Fibroblast of lung (primary cell): ENCODE results near the gene THAP8. TPM values are rescaled to one million over a fixed set of nuclear protein-coding genes. Genes with fewer than 3 reads are reported as not detected.

Experiments
- DNase-seq, 2 donors: peaks; one replicate each; pipeline versions ENCODE4 v3.0.0 to v3.0.0-alpha.2; 2010; ENCODE audit warnings: low read depth in 2 of 2
- H2AFZ ChIP-seq: 2 replicates; pipeline ENCODE4 v1.5.1; 2012; ENCODE audit warnings: low read length, control low read depth, inconsistent platforms
- H3K27ac ChIP-seq: 2 replicates; pipeline ENCODE4 v1.5.1; 2011; ENCODE audit warnings: low read length, control low read depth; ENCODE audit not compliant: insufficient read depth
- H3K27me3 ChIP-seq: 2 replicates; pipeline ENCODE4 v1.5.1; 2011; ENCODE audit warnings: mild to moderate bottlenecking, low read length; ENCODE audit not compliant: control insufficient read depth, insufficient read depth
- H3K36me3 ChIP-seq: 2 replicates; pipeline ENCODE4 v1.5.1; 2011; ENCODE audit warnings: low read length; ENCODE audit not compliant: control insufficient read depth, insufficient read depth
- H3K4me1 ChIP-seq: 2 replicates; pipeline ENCODE4 v1.5.1; 2011; ENCODE audit warnings: low read length; ENCODE audit not compliant: control insufficient read depth, insufficient read depth; ENCODE audit errors: extremely low read depth
- H3K4me2 ChIP-seq: 2 replicates; pipeline ENCODE4 v1.5.1; 2011; ENCODE audit warnings: low read length, control low read depth; ENCODE audit not compliant: insufficient read depth; ENCODE audit errors: extremely low read depth
- H3K4me3 ChIP-seq, 4 experiments: fragments of 200-600 bp in 1 of 4; sonication (generic) in 1 of 4; replicated peaks in 1 of 4; 2 replicates each; pipeline ENCODE4 v1.5.1; 2011 to 2016; ENCODE audit warnings: low read length in 4 of 4, low read depth in 3 of 4, mild to moderate bottlenecking in 3 of 4, control low read depth in 2 of 4, inconsistent platforms in 1 of 4, mixed read lengths in 1 of 4; ENCODE audit not compliant: insufficient read depth in 1 of 4; ENCODE audit errors: control extremely low read depth in 1 of 4
- H3K79me2 ChIP-seq: 2 replicates; pipeline ENCODE4 v1.5.1; 2012; ENCODE audit warnings: mild to moderate bottlenecking, low read length, inconsistent platforms; ENCODE audit not compliant: control insufficient read depth, insufficient read depth
- H3K9ac ChIP-seq: 2 replicates; pipeline ENCODE4 v1.5.1; 2011; ENCODE audit warnings: mild to moderate bottlenecking, low read length, control low read depth; ENCODE audit not compliant: insufficient read depth
- H3K9me3 ChIP-seq: 2 replicates; pipeline ENCODE4 v1.5.1; 2012; ENCODE audit warnings: low read depth, low read length; ENCODE audit not compliant: control insufficient read depth, insufficient read depth
- H4K20me1 ChIP-seq: 2 replicates; pipeline ENCODE4 v1.5.1; 2011; ENCODE audit warnings: low read length; ENCODE audit not compliant: control insufficient read depth, insufficient read depth; ENCODE audit errors: extremely low read depth
- EZH2 ChIP-seq: IDR thresholded peaks from 2 replicates; pipeline ENCODE4 v1.5.1; 2012; ENCODE audit warnings: low read length, control low read depth, mild to moderate bottlenecking; ENCODE audit errors: missing control alignments
- polyA plus RNA-seq, 2 donors: library from polyadenylated mRNA; depleted of rRNA in 1 of 2; stranded (reverse) in 1 of 2; unstranded in 1 of 2; fragments of >200 nt; gene quantifications; 2 replicates each; pipeline ENCODE4 v1.2.1, GENCODE V29; 2011 to 2012; ENCODE audit warnings: missing spikeins in 1 of 2
- total RNA-seq: library from RNA; depleted of rRNA; stranded (reverse); fragments of >200 nt; gene quantifications from 2 replicates; pipeline ENCODE4 v1.2.1, GENCODE V29; 2014
- TF ChIP-seq, protein P1 (sequence below), 2 donors: IDR thresholded peaks in 1 of 2; conservative IDR thresholded peaks in 1 of 2; 1 replicate in 1 of 2; 2 replicates in 1 of 2; pipeline ENCODE4 v1.5.1; 2011 to 2012; ENCODE audit warnings: low read length in 2 of 2, control low read depth in 1 of 2, inconsistent platforms in 1 of 2, low read depth in 1 of 2, mild to moderate bottlenecking in 1 of 2

Gene THAP8
- total and polyA plus RNA-seq, 2 donors (not counting 1 experiment from before 2014, with no cell fraction given) = 4.6 to 5.1 TPM

DNA sequence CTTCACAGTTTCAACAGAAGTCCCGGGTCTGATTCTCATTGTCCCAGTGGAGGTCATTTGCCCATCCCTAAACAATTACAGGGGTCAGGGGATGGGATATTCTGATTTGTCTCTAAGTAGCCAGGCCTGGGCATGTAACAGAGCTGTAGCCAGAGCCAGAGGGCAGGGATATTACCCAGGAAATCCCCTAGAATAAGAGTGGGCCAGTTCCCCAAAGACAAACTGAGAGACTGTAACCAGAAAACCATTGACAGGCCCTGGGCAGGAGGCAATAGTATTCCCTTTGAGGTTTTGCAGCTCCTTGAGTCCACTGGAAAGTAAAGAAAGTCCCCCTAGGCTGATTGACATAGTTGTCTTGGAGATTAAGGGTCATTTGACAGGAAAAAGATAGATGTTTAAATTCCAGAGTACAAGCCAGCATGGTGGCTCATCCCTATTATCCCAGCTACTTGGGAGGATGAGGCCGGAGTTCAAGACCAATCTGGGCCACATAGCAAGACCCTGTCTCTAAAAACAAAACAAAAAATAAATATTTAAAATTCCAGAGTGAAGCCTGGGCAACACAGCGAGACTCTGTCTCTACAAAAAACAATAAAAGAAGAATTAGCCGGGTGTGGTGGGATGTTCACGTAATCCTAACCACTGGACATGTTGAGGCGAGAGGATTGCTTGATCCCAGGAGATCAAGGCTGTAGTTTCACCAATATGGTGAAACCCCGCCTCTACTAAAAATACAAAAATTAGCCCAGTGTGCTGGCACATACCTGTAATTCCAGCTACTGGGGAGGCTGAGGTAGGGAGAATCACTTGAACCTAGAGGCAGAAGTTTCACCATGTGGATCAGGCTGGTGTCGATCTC is 60.9 kb downstream of the THAP8 start:
- no peak overlapping the region for H3K4me3 ChIP-seq

DNA sequence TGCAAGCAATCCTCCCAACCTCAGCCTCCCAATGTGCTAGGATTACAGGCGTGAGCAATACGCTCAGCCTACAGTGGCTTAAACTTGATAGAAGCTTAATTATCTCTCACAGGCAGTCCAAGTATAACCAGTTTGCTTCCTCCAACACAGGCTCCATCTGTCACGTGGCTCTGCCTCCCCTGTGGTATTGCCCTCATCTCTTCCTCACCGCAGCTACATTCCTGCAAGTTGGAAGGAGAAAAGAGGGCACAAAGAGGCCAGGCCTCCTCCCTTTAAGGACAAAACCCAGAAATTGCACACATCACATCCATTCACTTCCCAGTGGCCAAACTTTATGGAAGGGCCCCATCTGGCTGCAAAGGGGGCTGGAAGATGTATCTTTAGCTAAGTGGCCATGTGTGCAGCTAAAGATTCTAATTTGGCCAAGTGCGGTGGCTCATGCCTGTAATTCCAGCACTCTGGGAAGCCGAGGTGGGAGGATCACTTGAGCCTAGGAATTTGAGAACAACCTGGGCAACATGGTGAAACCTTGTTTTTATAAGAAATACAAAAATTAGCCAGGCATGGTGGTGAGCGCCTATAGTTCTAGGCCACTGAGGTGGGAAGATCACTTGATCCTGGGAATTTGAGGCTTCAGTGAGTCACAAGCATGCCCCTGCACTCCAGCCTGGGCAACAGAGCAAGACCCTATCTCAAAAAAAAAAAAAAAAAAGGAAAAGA is 62.2 kb downstream of the THAP8 start:
- no peak for TF ChIP-seq EZH2
- TF ChIP-seq, protein P1, sequence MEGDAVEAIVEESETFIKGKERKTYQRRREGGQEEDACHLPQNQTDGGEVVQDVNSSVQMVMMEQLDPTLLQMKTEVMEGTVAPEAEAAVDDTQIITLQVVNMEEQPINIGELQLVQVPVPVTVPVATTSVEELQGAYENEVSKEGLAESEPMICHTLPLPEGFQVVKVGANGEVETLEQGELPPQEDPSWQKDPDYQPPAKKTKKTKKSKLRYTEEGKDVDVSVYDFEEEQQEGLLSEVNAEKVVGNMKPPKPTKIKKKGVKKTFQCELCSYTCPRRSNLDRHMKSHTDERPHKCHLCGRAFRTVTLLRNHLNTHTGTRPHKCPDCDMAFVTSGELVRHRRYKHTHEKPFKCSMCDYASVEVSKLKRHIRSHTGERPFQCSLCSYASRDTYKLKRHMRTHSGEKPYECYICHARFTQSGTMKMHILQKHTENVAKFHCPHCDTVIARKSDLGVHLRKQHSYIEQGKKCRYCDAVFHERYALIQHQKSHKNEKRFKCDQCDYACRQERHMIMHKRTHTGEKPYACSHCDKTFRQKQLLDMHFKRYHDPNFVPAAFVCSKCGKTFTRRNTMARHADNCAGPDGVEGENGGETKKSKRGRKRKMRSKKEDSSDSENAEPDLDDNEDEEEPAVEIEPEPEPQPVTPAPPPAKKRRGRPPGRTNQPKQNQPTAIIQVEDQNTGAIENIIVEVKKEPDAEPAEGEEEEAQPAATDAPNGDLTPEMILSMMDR (conservative IDR thresholded peaks at IDR 0.05 in 1 of 2, IDR thresholded peaks at IDR 0.05 in 1 of 2; ENCODE audit: low read depth in 1 of 2, low read length in 2 of 2) = no peak
- H3K9me3 ChIP-seq = no peaks in the 10 kb centered on the region
- no peaks in the 10 kb centered on the region for H4K20me1 ChIP-seq
- peak in 1 of 2 donors; percentile 27 for DNase-seq
- H3K9ac ChIP-seq = no peak overlapping the region
- H3K4me1 ChIP-seq = no peaks in the 10 kb centered on the region
- H3K27me3 ChIP-seq = peaks cover 4% of the 10 kb centered on the region
- peaks cover 7% of the 10 kb centered on the region for H3K79me2 ChIP-seq
- H3K4me3 ChIP-seq = no peak overlapping the region
- no peak overlapping the region for H3K4me2 ChIP-seq
- no peak overlapping the region for H2AFZ ChIP-seq
- H3K27ac ChIP-seq = no peak overlapping the region
- no peaks in the 10 kb centered on the region for H3K36me3 ChIP-seq

More for the DNA sequence above, 60.9 kb downstream of the THAP8 start:
- no peak for DNase-seq
- Histone ChIP-seq H3K79me2 (peaks cover 7% of the 10 kb centered on the region), H3K4me1 (no peaks in the 10 kb centered on the region), H3K9ac (no peak overlapping the region), H3K36me3 (no peaks in the 10 kb centered on the region), H2AFZ (no peak overlapping the region), H4K20me1 (no peaks in the 10 kb centered on the region), H3K27me3 (peaks cover 4% of the 10 kb centered on the region), H3K4me2 (no peak overlapping the region), H3K27ac (no peak overlapping the region), H3K9me3 (no peaks in the 10 kb centered on the region)
- no peak for TF ChIP-seq EZH2
- TF ChIP-seq, protein P1 (conservative IDR thresholded peaks at IDR 0.05 in 1 of 2, IDR thresholded peaks at IDR 0.05 in 1 of 2; ENCODE audit: low read depth in 1 of 2, low read length in 2 of 2) = no peak
